ENCODE data around the gene ZNF132.

Gene ZNF132

DNA sequence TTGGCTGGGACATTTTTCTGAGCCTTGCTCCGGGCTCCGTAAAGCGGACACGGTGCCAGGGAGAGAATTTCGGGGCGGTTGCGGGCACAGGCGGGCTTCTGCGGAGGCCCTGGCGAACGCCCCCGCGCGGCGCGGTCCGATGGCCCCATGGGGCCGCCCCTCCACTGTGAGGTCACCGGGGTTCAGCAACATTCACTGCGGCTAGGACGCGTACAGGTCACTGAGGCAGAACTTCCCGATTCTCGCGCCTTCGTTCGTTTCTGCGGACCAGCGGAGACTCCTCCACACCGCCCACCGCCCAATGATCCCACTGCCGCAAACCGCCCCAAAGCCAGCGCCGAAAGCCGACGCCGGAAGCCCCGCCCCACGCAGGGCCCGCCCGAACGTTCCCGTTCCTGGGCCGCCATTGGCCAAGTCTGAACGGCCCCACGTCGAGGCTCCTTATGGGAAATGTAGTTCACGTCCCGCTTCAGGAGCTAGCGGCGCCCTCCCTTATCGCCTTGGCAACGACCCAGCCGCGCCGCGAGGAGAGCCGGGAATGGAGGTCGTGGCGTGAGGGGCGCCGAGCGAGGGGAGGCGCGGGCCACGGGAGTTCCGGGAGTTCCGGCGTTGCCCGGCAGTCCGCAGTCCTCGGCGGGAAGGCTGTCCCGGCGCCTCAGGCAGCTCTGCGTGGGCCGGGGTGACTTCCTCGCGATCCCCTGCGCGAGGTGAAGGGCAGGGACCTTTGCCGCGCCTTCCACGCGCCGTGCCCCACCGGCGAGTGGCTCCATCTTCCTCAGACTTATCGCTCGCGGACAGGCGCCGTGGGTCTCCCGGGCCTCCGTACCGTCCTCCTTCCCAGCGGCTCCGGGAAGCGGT is 31.6 kb downstream of the ZNF132 start, which contains the start of gene ZNF584 (continued):
- no peak for TF ChIP-seq ZNF280C (tag by site-specific recombination; IDR thresholded peaks at IDR 0.05)
- TF ChIP-seq ZBTB17 (tag by site-specific recombination; IDR thresholded peaks at IDR 0.05): no peak
- TF ChIP-seq ZNF76 (tag by site-specific recombination; IDR thresholded peaks at IDR 0.05; ENCODE audit: borderline replicate concordance, low read depth): peak; percentile 95
- TF ChIP-seq ZNF785 (tag by site-specific recombination; IDR thresholded peaks at IDR 0.05): peak; percentile 94
- TF ChIP-seq ZNF830 (tag by site-specific recombination; IDR thresholded peaks at IDR 0.05; ENCODE audit: low read depth): no peak
- TF ChIP-seq ZNF792 (tag by site-specific recombination; IDR thresholded peaks at IDR 0.05): 0 out of 2 replicates have a peak, but pooled peaks have one; percentile 58
- no peak for TF ChIP-seq ZNF626 (tag by site-specific recombination; IDR thresholded peaks at IDR 0.05)
- no peak for TF ChIP-seq ZNF544 (tag by site-specific recombination; IDR thresholded peaks at IDR 0.05)
- no peak for TF ChIP-seq ZNF621 (tag by site-specific recombination; IDR thresholded peaks at IDR 0.05)
- TF ChIP-seq ZFHX2 (tag by site-specific recombination; conservative IDR thresholded peaks at IDR 0.05): peak; percentile 96
- TF ChIP-seq ZBTB20 (tag by site-specific recombination; IDR thresholded peaks at IDR 0.05): no peak; the same call in 1 of the 2 replicates
- TF ChIP-seq ZNF175 (tag by site-specific recombination; IDR thresholded peaks at IDR 0.05): no peak
- TF ChIP-seq ZNF433 (tag by site-specific recombination; IDR thresholded peaks at IDR 0.05; ENCODE audit: low read depth): no peak
- TF ChIP-seq ZNF19 (tag by site-specific recombination; IDR thresholded peaks at IDR 0.05; ENCODE audit: low read depth): no peak
- TF ChIP-seq ZNF692 (tag by site-specific recombination; IDR thresholded peaks at IDR 0.05): peak; percentile 62
- TF ChIP-seq EGR2 (tag by site-specific recombination; IDR thresholded peaks at IDR 0.05; ENCODE audit: low read depth): peak; percentile 95
- no peak for TF ChIP-seq ZBTB21 (tag by site-specific recombination; IDR thresholded peaks at IDR 0.05)
- TF ChIP-seq ZNF596 (tag by site-specific recombination; IDR thresholded peaks at IDR 0.05): no peak
- no peak; the same call in 1 of the 2 replicates for TF ChIP-seq ZBTB48 (tag by site-specific recombination; IDR thresholded peaks at IDR 0.05)
- TF ChIP-seq, protein P1, sequence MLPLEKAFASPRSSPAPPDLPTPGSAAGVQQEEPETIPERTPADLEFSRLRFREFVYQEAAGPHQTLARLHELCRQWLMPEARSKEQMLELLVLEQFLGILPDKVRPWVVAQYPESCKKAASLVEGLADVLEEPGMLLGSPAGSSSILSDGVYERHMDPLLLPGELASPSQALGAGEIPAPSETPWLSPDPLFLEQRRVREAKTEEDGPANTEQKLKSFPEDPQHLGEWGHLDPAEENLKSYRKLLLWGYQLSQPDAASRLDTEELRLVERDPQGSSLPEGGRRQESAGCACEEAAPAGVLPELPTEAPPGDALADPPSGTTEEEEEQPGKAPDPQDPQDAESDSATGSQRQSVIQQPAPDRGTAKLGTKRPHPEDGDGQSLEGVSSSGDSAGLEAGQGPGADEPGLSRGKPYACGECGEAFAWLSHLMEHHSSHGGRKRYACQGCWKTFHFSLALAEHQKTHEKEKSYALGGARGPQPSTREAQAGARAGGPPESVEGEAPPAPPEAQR (tag by site-specific recombination; IDR thresholded peaks at IDR 0.05): no peak
- TF ChIP-seq ZNF292 (tag by site-specific recombination; IDR thresholded peaks at IDR 0.05; ENCODE audit: borderline replicate concordance, low read depth): no peak
- TF ChIP-seq ZNF600 (tag by site-specific recombination; IDR thresholded peaks at IDR 0.05): no peak
- peak; percentile 12; the same call in 1 of the 2 replicates for TF ChIP-seq ZNF2 (tag by site-specific recombination; IDR thresholded peaks at IDR 0.05)
- peak; percentile 62 for TF ChIP-seq SP7 (tag by site-specific recombination; IDR thresholded peaks at IDR 0.05)
- no peak for TF ChIP-seq ZNF701 (tag by site-specific recombination; IDR thresholded peaks at IDR 0.05)
- TF ChIP-seq ZNF394 (tag by site-specific recombination; IDR thresholded peaks at IDR 0.05; ENCODE audit: borderline replicate concordance): peak; percentile 20; the same call in 1 of the 2 replicates
- no peak for TF ChIP-seq ZNF26 (tag by site-specific recombination; IDR thresholded peaks at IDR 0.05)
- TF ChIP-seq, protein P2, sequence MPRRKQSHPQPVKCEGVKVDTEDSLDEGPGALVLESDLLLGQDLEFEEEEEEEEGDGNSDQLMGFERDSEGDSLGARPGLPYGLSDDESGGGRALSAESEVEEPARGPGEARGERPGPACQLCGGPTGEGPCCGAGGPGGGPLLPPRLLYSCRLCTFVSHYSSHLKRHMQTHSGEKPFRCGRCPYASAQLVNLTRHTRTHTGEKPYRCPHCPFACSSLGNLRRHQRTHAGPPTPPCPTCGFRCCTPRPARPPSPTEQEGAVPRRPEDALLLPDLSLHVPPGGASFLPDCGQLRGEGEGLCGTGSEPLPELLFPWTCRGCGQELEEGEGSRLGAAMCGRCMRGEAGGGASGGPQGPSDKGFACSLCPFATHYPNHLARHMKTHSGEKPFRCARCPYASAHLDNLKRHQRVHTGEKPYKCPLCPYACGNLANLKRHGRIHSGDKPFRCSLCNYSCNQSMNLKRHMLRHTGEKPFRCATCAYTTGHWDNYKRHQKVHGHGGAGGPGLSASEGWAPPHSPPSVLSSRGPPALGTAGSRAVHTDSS (tag by site-specific recombination; IDR thresholded peaks at IDR 0.05): no peak
- TF ChIP-seq YY1 (tag by site-specific recombination; IDR thresholded peaks at IDR 0.05): 0 out of 2 replicates have a peak, but pooled peaks have one; percentile 58
- peak; percentile 9; the same call in 1 of the 2 replicates for TF ChIP-seq ZNF239 (tag by site-specific recombination; IDR thresholded peaks at IDR 0.05)
- no peak for TF ChIP-seq ZNF670 (tag by site-specific recombination; IDR thresholded peaks at IDR 0.05; ENCODE audit: low read depth)
- TF ChIP-seq ZNF223 (tag by site-specific recombination; IDR thresholded peaks at IDR 0.05): no peak
- TF ChIP-seq ZNF140 (tag by site-specific recombination; IDR thresholded peaks at IDR 0.05): no peak
